Peyer's patch (tissue), 4 donors: ENCODE measurements around the gene JPT1.

Experiments used
- POLR2A ChIP-seq, 2 donors: fragments of 450-650 bp; IDR thresholded peaks; one replicate each; pipeline ENCODE4 v1.5.1; 2017; ENCODE audit warnings: antibody characterized with exemption in 2 of 2, mild to moderate bottlenecking in 2 of 2, moderate library complexity in 2 of 2
- TF ChIP-seq, protein P1 (sequence below), 6 experiments: fragments of 450-650 bp in 4 of 6; fragments of 200-600 bp in 2 of 6; sonication (generic) in 1 of 6; IDR thresholded peaks; one replicate each; pipeline ENCODE4 v1.5.1; 2017 to 2019; ENCODE audit warnings: antibody characterized with exemption in 6 of 6, mild to moderate bottlenecking in 3 of 6, moderate library complexity in 1 of 6

DNA sequence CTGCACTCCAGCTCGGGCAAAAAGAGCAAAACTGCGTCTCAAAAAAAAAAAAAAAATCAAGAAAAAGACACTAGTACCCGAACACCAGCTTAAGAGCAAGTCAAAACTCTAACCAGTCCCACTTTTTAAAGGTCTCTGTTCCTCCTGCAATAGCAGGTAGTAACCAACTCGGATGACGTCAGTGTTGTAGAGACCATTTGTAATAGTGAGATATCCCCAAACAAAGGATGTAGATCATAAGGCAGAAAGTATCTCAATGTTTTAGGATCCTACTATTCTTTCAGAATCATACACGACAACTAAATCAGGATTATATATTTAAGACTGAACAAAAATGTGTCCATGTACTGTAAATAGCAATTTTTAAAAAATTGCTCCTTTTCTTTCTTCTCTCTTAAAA, 2.4 kb downstream of the JPT1 start:
- TF ChIP-seq, protein P1, sequence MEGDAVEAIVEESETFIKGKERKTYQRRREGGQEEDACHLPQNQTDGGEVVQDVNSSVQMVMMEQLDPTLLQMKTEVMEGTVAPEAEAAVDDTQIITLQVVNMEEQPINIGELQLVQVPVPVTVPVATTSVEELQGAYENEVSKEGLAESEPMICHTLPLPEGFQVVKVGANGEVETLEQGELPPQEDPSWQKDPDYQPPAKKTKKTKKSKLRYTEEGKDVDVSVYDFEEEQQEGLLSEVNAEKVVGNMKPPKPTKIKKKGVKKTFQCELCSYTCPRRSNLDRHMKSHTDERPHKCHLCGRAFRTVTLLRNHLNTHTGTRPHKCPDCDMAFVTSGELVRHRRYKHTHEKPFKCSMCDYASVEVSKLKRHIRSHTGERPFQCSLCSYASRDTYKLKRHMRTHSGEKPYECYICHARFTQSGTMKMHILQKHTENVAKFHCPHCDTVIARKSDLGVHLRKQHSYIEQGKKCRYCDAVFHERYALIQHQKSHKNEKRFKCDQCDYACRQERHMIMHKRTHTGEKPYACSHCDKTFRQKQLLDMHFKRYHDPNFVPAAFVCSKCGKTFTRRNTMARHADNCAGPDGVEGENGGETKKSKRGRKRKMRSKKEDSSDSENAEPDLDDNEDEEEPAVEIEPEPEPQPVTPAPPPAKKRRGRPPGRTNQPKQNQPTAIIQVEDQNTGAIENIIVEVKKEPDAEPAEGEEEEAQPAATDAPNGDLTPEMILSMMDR (IDR thresholded peaks at IDR 0.05): no peak
- no peak for TF ChIP-seq POLR2A (IDR thresholded peaks at IDR 0.05)
